ENCODE data around the gene C12orf75.

Gene C12orf75

GRCh38 chr12:105363890-105364289 lies 33.4 kb downstream of the C12orf75 start:
- Histone ChIP-seq H3K9me3 (ENCODE audit: control insufficient read depth in 1 of 2, low read length in 2 of 2) (no peaks in the 10 kb centered on the region), H3K36me3 (ENCODE audit: control insufficient read depth in 1 of 2, insufficient read depth in 2 of 2, low read length in 2 of 2) (no peaks in the 10 kb centered on the region), H3K27ac (ENCODE audit: low read depth, low read length) (no peak overlapping the region), H3K4me3 (ENCODE audit: low read depth in 1 of 2, low read length in 2 of 2) (no peak overlapping the region), H3K9ac (ENCODE audit: low read depth in 1 of 2, low read length in 2 of 2) (no peak overlapping the region), H3K27me3 (ENCODE audit: control insufficient read depth in 1 of 2, insufficient read depth in 2 of 2, low read length in 2 of 2) (no peaks in the 10 kb centered on the region), H3K4me1 (ENCODE audit: control insufficient read depth in 1 of 2, insufficient read depth in 2 of 2, low read length in 2 of 2) (no peaks in the 10 kb centered on the region)

GRCh38 chr12:105365231-105365630 lies 34.7 kb downstream of the C12orf75 start:
- Histone ChIP-seq H3K36me3 (ENCODE audit: control insufficient read depth in 1 of 2, insufficient read depth in 2 of 2, low read length in 2 of 2) (no peaks in the 10 kb centered on the region), H3K9ac (ENCODE audit: low read depth in 1 of 2, low read length in 2 of 2) (no peak overlapping the region), H3K27me3 (ENCODE audit: control insufficient read depth in 1 of 2, insufficient read depth in 2 of 2, low read length in 2 of 2) (no peaks in the 10 kb centered on the region), H3K4me3 (ENCODE audit: low read depth in 1 of 2, low read length in 2 of 2) (no peak overlapping the region), H3K4me1 (ENCODE audit: control insufficient read depth in 1 of 2, insufficient read depth in 2 of 2, low read length in 2 of 2) (no peaks in the 10 kb centered on the region), H3K27ac (ENCODE audit: low read depth, low read length) (no peak overlapping the region), H3K9me3 (ENCODE audit: control insufficient read depth in 1 of 2, low read length in 2 of 2) (no peaks in the 10 kb centered on the region)

GRCh38 chr12:105368047-105368646 lies 37.7 kb downstream of the C12orf75 start:
- H3K9ac ChIP-seq (ENCODE audit: low read depth in 1 of 2, low read length in 2 of 2), result no peak overlapping the region
- H3K27ac ChIP-seq (ENCODE audit: low read depth, low read length), result no peak overlapping the region
- H3K27me3 ChIP-seq (ENCODE audit: control insufficient read depth in 1 of 2, insufficient read depth in 2 of 2, low read length in 2 of 2), result no peaks in the 10 kb centered on the region
- no peaks in the 10 kb centered on the region for H3K4me1 ChIP-seq (ENCODE audit: control insufficient read depth in 1 of 2, insufficient read depth in 2 of 2, low read length in 2 of 2)
- no peaks in the 10 kb centered on the region for H3K36me3 ChIP-seq (ENCODE audit: control insufficient read depth in 1 of 2, insufficient read depth in 2 of 2, low read length in 2 of 2)
- no peaks in the 10 kb centered on the region for H3K9me3 ChIP-seq (ENCODE audit: control insufficient read depth in 1 of 2, low read length in 2 of 2)
- no peak overlapping the region for H3K4me3 ChIP-seq (ENCODE audit: low read depth in 1 of 2, low read length in 2 of 2)

- H3K9ac ChIP-seq (ENCODE audit: low read depth in 1 of 2, low read length in 2 of 2), result no peak overlapping the region
- no peaks in the 10 kb centered on the region for H3K4me1 ChIP-seq (ENCODE audit: control insufficient read depth in 1 of 2, insufficient read depth in 2 of 2, low read length in 2 of 2)
- H3K27ac ChIP-seq (ENCODE audit: low read depth, low read length), result no peak overlapping the region
- no peaks in the 10 kb centered on the region for H3K27me3 ChIP-seq (ENCODE audit: control insufficient read depth in 1 of 2, insufficient read depth in 2 of 2, low read length in 2 of 2)
- H3K4me3 ChIP-seq (ENCODE audit: low read depth in 1 of 2, low read length in 2 of 2), result no peak overlapping the region
- H3K36me3 ChIP-seq (ENCODE audit: control insufficient read depth in 1 of 2, insufficient read depth in 2 of 2, low read length in 2 of 2), result no peaks in the 10 kb centered on the region
- H3K9me3 ChIP-seq (ENCODE audit: control insufficient read depth in 1 of 2, low read length in 2 of 2), result no peaks in the 10 kb centered on the region
Observed at GRCh38 chr12:105369014-105369413, 38.5 kb downstream of the C12orf75 start.

- Histone ChIP-seq H3K36me3 (ENCODE audit: control insufficient read depth in 1 of 2, insufficient read depth in 2 of 2, low read length in 2 of 2) (no peaks in the 10 kb centered on the region), H3K4me3 (ENCODE audit: low read depth in 1 of 2, low read length in 2 of 2) (no peak overlapping the region), H3K9me3 (ENCODE audit: control insufficient read depth in 1 of 2, low read length in 2 of 2) (no peaks in the 10 kb centered on the region), H3K4me1 (ENCODE audit: control insufficient read depth in 1 of 2, insufficient read depth in 2 of 2, low read length in 2 of 2) (no peaks in the 10 kb centered on the region), H3K9ac (ENCODE audit: low read depth in 1 of 2, low read length in 2 of 2) (no peak overlapping the region), H3K27ac (ENCODE audit: low read depth, low read length) (no peak overlapping the region), H3K27me3 (ENCODE audit: control insufficient read depth in 1 of 2, insufficient read depth in 2 of 2, low read length in 2 of 2) (no peaks in the 10 kb centered on the region)
Observed at GRCh38 chr12:105374303-105374702, 43.8 kb downstream of the C12orf75 start.

- no peaks in the 10 kb centered on the region for H3K36me3 ChIP-seq (ENCODE audit: control insufficient read depth in 1 of 2, insufficient read depth in 2 of 2, low read length in 2 of 2)
- no peaks in the 10 kb centered on the region for H3K4me1 ChIP-seq (ENCODE audit: control insufficient read depth in 1 of 2, insufficient read depth in 2 of 2, low read length in 2 of 2)
- no peak overlapping the region for H3K4me3 ChIP-seq (ENCODE audit: low read depth in 1 of 2, low read length in 2 of 2)
- H3K9me3 ChIP-seq (ENCODE audit: control insufficient read depth in 1 of 2, low read length in 2 of 2), result no peaks in the 10 kb centered on the region
- no peak overlapping the region for H3K9ac ChIP-seq (ENCODE audit: low read depth in 1 of 2, low read length in 2 of 2)
- no peak overlapping the region for H3K27ac ChIP-seq (ENCODE audit: low read depth, low read length)
- no peaks in the 10 kb centered on the region for H3K27me3 ChIP-seq (ENCODE audit: control insufficient read depth in 1 of 2, insufficient read depth in 2 of 2, low read length in 2 of 2)
Observed at GRCh38 chr12:105377077-105377476, 46.6 kb downstream of the C12orf75 start.

GRCh38 chr12:105378911-105379310 lies 48.4 kb downstream of the C12orf75 start:
- Histone ChIP-seq H3K4me3 (ENCODE audit: low read depth in 1 of 2, low read length in 2 of 2) (no peak overlapping the region), H3K9ac (ENCODE audit: low read depth in 1 of 2, low read length in 2 of 2) (no peak overlapping the region), H3K4me1 (ENCODE audit: control insufficient read depth in 1 of 2, insufficient read depth in 2 of 2, low read length in 2 of 2) (peaks cover 5% of the 10 kb centered on the region in 2 donors), H3K27me3 (ENCODE audit: control insufficient read depth in 1 of 2, insufficient read depth in 2 of 2, low read length in 2 of 2) (no peaks in the 10 kb centered on the region), H3K9me3 (ENCODE audit: control insufficient read depth in 1 of 2, low read length in 2 of 2) (no peaks in the 10 kb centered on the region), H3K27ac (ENCODE audit: low read depth, low read length) (no peak overlapping the region), H3K36me3 (ENCODE audit: control insufficient read depth in 1 of 2, insufficient read depth in 2 of 2, low read length in 2 of 2) (no peaks in the 10 kb centered on the region)

GRCh38 chr12:105382771-105383622 lies 52.5 kb downstream of the C12orf75 start:
- Histone ChIP-seq H3K4me1 (ENCODE audit: control insufficient read depth in 1 of 2, insufficient read depth in 2 of 2, low read length in 2 of 2) (peaks cover 5% of the 10 kb centered on the region in 2 donors), H3K9me3 (ENCODE audit: control insufficient read depth in 1 of 2, low read length in 2 of 2) (no peaks in the 10 kb centered on the region), H3K27ac (ENCODE audit: low read depth, low read length) (no peak overlapping the region), H3K9ac (ENCODE audit: low read depth in 1 of 2, low read length in 2 of 2) (peak overlapping the region; percentile 19 to 28), H3K27me3 (ENCODE audit: control insufficient read depth in 1 of 2, insufficient read depth in 2 of 2, low read length in 2 of 2) (no peaks in the 10 kb centered on the region), H3K4me3 (ENCODE audit: low read depth in 1 of 2, low read length in 2 of 2) (peak overlapping the region; percentile 53 to 59), H3K36me3 (ENCODE audit: control insufficient read depth in 1 of 2, insufficient read depth in 2 of 2, low read length in 2 of 2) (no peaks in the 10 kb centered on the region)

- Histone ChIP-seq H3K27me3 (ENCODE audit: control insufficient read depth in 1 of 2, insufficient read depth in 2 of 2, low read length in 2 of 2) (no peaks in the 10 kb centered on the region), H3K27ac (ENCODE audit: low read depth, low read length) (no peak overlapping the region), H3K4me1 (ENCODE audit: control insufficient read depth in 1 of 2, insufficient read depth in 2 of 2, low read length in 2 of 2) (peaks cover 5% of the 10 kb centered on the region in 2 donors), H3K4me3 (ENCODE audit: low read depth in 1 of 2, low read length in 2 of 2) (no peak overlapping the region), H3K9ac (ENCODE audit: low read depth in 1 of 2, low read length in 2 of 2) (no peak overlapping the region), H3K9me3 (ENCODE audit: control insufficient read depth in 1 of 2, low read length in 2 of 2) (no peaks in the 10 kb centered on the region), H3K36me3 (ENCODE audit: control insufficient read depth in 1 of 2, insufficient read depth in 2 of 2, low read length in 2 of 2) (no peaks in the 10 kb centered on the region)
Observed at GRCh38 chr12:105384220-105384619, 53.7 kb downstream of the C12orf75 start.

GRCh38 chr12:105384916-105385535 lies 54.5 kb downstream of the C12orf75 start:
- Histone ChIP-seq H3K9ac (ENCODE audit: low read depth in 1 of 2, low read length in 2 of 2) (no peak overlapping the region), H3K36me3 (ENCODE audit: control insufficient read depth in 1 of 2, insufficient read depth in 2 of 2, low read length in 2 of 2) (no peaks in the 10 kb centered on the region), H3K27me3 (ENCODE audit: control insufficient read depth in 1 of 2, insufficient read depth in 2 of 2, low read length in 2 of 2) (no peaks in the 10 kb centered on the region), H3K9me3 (ENCODE audit: control insufficient read depth in 1 of 2, low read length in 2 of 2) (no peaks in the 10 kb centered on the region), H3K4me1 (ENCODE audit: control insufficient read depth in 1 of 2, insufficient read depth in 2 of 2, low read length in 2 of 2) (peaks cover 5% of the 10 kb centered on the region in 2 donors), H3K27ac (ENCODE audit: low read depth, low read length) (no peak overlapping the region), H3K4me3 (ENCODE audit: low read depth in 1 of 2, low read length in 2 of 2) (no peak overlapping the region)

All from duodenal mucosa (tissue), 2 donors.